Fibroblast of the aortic adventitia (primary cell): ENCODE measurements around the gene GRIK3. TPM values are rescaled to one million over a fixed set of nuclear protein-coding genes. Genes with fewer than 3 reads are reported as not detected.

ENCODE experiments used
- DNase-seq: peaks from one replicate; pipeline ENCODE4 v3.0.0-alpha.2; 2010; ENCODE audit warnings: low read depth
- H3K4me3 ChIP-seq: 2 replicates; pipeline ENCODE4 v1.5.1; 2011; ENCODE audit warnings: low read depth, mild to moderate bottlenecking, control low read depth, low read length, moderate library complexity
- total RNA-seq: library from RNA; depleted of rRNA; stranded (reverse); fragments of >200 nt; gene quantifications from 2 replicates; pipeline ENCODE4 v1.2.3, GENCODE V29; 2012; ENCODE audit warnings: low replicate concordance
- TF ChIP-seq, protein P1 (sequence below): IDR thresholded peaks from 2 replicates; pipeline ENCODE4 v1.5.1; 2011; ENCODE audit warnings: mild to moderate bottlenecking, low read length, control low read depth, inconsistent platforms; ENCODE audit not compliant: insufficient read depth

GRIK3 gene
- total RNA-seq, 1 donor: not detected

DNA sequence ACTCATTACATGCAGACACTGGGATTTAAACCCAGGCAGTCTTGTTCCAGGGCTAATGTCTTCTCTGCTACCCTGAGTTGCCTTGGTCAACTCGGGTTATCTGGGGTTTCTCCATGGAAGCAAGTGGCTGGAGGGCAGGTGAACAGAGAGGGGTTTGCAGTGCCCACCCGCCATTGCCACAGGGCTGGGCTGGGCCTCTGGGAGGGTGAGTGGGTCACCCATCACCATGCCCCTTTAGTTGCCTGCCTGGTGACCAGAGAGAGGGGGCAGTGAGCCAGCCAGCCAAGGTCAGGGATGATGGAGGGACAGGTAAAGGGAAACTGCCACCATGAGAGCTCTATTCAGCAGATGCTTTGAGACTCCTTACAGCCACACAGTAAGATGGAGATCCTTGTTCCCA is 53.2 kb downstream of the GRIK3 start:
- no peak for DNase-seq
- no peak overlapping the region for H3K4me3 ChIP-seq

DNA sequence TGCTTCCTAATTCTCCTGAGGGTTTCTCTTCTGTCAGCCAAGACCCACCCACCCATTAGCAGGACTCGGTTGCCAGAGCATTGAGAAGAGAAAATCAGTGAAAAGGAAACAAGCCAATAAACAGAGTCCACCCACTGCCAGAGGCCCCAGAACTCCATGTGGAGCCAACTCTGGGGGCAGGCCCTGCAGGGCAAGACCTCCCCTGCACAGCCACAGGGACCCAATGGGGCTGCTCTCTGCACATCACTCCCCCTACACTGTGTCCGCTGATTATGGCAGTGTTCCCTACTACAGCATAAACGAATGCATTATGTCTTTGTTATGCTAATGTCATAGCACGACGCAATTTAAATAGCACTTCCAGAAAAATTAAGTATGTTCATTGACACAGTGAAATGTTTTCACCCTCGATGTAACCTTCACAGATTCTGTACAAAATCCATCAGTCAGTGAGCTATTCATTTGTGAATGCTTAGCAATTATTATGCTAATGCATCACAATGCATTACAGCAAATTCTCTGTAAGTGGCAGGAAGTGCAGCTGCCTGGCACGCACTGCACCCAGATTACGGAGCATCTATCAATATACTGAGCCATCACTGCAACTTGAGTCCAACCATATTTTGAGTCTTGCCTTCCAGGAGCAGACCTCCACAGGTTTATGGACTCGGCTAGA is 56.4 kb downstream of the GRIK3 start:
- DNase-seq: no peak
- H3K4me3 ChIP-seq: no peak overlapping the region
- TF ChIP-seq, protein P1, sequence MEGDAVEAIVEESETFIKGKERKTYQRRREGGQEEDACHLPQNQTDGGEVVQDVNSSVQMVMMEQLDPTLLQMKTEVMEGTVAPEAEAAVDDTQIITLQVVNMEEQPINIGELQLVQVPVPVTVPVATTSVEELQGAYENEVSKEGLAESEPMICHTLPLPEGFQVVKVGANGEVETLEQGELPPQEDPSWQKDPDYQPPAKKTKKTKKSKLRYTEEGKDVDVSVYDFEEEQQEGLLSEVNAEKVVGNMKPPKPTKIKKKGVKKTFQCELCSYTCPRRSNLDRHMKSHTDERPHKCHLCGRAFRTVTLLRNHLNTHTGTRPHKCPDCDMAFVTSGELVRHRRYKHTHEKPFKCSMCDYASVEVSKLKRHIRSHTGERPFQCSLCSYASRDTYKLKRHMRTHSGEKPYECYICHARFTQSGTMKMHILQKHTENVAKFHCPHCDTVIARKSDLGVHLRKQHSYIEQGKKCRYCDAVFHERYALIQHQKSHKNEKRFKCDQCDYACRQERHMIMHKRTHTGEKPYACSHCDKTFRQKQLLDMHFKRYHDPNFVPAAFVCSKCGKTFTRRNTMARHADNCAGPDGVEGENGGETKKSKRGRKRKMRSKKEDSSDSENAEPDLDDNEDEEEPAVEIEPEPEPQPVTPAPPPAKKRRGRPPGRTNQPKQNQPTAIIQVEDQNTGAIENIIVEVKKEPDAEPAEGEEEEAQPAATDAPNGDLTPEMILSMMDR: no peak

More for the DNA sequence above, 53.2 kb downstream of the GRIK3 start:
- TF ChIP-seq, protein P1: no peak

DNA sequence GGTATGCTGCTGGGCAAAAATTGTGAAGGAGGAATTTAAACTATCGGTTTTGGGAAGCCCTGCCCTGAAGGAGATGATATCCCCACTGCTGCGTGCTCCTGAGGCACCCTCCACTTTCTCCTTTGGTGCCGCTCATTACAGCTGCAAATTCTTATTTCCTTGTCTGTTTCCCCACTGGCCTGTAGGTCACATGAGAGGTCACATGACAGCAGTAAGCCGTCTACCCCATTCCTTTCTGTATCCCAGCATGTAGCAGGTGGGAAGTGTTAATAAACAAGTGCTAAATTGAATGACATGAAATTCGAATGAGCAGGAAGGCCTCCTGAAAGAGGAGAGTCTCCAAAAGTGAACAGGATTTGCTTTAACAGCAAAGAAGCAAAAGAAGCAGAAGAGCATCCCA is 58.7 kb downstream of the GRIK3 start:
- no peak overlapping the region for H3K4me3 ChIP-seq
- no peak for DNase-seq
- TF ChIP-seq, protein P1: no peak

- no peak overlapping the region for H3K4me3 ChIP-seq
- DNase-seq: no peak
- TF ChIP-seq, protein P1: no peak
These were observed 61.3 kb downstream of the GRIK3 start for GRCh38 chr1:36973056-36973455.

GRCh38 chr1:36971852-36972618 is 62.3 kb downstream of the GRIK3 start:
- no peak overlapping the region for H3K4me3 ChIP-seq
- no peak for DNase-seq
- TF ChIP-seq, protein P1: no peak

GRCh38 chr1:36968730-36969129 is 65.6 kb downstream of the GRIK3 start:
- no peak overlapping the region for H3K4me3 ChIP-seq
- TF ChIP-seq, protein P1: no peak
- DNase-seq: no peak

DNA sequence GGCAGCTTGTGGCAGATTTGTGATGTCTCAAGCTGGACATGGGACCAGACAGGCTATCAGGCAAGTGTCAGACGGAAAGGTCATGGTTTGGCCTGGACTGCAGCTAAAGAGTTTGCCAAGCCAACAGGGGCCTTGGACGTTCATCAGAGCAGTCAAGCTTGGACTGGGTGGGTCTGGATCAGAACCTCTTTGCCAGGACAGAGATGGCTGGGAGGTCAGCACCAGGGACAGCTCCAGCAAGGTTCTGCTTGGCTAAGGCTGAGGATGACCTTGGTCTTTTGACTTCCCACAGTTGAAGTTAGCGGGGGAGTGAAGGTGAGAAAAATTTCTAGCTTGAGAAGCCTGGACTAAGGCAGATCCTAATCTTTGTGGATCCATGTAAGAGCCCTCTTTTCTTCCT is 68.1 kb downstream of the GRIK3 start:
- peak; percentile 2 for DNase-seq
- TF ChIP-seq, protein P1: no peak
- H3K4me3 ChIP-seq: no peak overlapping the region
